Measurements from ENCODE around the gene MRC2.

Gene MRC2

GRCh38 chr17:62706598-62707424, 79.3 kb downstream of the MRC2 start:
- no peak for TF ChIP-seq CTCF (IDR thresholded peaks at IDR 0.05)

DNA sequence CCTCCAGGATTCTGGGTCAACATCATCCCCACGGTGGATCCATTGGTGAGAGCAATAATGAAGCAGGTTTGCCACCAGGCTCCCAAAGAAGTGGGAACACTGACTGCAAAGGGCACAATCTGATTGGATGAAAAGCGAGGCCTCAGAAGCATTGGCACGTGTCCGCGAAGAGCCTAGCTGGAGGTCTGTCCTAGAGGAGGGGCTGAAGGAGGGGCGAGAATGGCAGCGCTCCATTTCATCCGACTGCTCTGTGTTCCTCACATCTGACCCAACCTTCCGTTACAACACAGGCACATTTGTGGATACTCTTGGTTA, 79.9 kb downstream of the MRC2 start:
- TF ChIP-seq CTCF (IDR thresholded peaks at IDR 0.05), result no peak

- no peak for TF ChIP-seq CTCF (IDR thresholded peaks at IDR 0.05)
These were observed 81.1 kb downstream of the MRC2 start for GRCh38 chr17:62708587-62708986.

- no peak for TF ChIP-seq CTCF (IDR thresholded peaks at IDR 0.05)
These were observed 84.7 kb downstream of the MRC2 start for GRCh38 chr17:62712171-62712581.

DNA sequence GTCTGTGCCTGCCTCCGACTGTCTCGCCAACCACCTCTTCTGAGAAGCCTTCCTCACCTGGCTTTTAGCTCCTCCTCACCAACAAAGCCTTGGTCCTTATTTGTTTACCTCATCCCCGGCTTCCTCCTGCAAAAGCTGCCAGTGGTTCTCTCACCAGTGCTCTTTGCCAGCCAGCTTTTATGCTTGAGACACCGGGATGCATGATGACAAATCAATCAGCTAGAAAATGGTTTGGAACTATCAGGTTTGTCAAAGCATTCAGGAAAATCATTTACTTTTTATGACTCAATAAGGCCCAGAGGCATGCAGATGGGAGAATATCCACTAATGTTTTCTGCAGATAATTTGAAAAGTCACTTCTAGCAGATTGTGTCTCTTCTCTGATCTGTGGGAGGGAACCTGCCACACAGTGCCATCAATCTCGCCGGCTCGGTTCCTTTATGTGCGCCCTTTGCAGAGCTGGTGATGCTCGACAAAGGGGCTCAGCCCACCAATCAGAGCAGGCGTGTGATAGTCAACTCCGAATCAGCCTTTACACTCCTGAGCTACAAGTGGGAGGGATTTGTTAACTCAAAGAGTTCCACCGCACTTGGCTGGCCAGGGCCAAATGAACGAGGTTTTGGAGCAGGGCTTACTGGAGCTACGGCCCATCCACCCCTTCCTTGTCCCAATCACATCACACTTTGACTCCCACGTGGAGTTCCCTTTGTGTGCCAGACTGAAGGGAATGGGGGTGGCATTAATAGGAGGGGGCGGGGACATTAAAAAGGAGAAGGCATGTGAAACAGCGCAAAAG, 85.8 kb downstream of the MRC2 start:
- no peak for TF ChIP-seq CTCF (IDR thresholded peaks at IDR 0.05)

DNA sequence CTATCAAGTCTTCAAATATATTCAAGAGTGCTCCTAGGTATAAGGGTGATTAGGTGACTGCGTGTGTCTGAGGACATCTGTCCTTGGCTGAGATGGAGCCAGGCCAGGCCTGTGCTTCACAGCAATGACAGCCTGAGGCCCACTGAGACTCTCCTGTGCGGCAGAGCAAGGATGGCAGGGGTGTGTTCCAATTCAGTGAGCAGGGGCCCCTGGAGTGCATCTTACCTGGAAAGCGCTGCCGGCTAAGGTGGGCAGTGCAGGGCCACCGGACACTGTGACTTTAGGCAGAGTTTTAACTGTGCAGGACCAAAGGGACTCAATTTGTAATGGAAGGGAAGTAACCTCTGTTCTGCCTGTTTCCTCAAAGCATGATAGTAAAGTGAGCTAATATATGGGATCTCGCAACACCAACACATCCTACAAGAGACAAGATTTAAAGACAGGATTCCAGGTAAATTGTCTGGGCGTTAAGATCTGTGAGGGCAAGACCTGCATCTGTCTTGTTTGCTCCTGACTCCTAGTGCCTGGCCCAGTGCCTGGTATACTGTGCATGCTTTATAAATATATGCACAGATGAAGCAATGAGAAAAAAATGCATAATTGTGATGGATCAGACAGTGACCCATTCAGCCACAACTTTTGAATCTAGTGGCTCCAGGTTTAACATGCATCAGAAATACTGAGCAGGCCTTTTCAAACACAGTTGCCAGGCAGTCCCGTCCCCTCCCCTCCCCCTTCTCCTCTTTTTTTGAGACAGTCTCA, 86.7 kb downstream of the MRC2 start:
- no peak for TF ChIP-seq CTCF (IDR thresholded peaks at IDR 0.05)

DNA sequence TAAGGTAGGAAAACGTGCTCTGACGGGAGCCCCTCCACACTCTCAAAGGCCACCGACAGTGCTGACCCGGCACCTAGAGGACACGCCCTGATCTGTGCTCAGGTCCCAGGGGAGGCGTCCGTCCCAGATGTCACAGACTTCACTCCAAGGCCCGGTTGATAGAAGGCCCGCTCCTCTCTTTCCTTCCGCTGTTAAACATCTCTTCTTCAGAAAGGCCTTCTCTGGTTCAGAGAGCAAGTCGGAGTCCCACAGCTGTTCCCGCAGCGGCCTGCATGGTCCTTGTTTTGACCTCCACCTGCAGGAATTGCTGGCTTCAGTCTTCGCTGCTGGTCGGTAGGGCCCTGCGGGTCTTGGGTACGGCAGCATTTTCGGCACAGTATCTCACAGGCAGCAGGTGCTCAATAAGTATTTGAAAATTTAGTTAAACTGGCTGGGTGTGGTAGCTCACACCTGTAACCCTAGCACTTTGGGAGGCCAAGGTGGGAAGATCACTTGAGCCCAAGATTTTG, 88.5 kb downstream of the MRC2 start:
- TF ChIP-seq CTCF (IDR thresholded peaks at IDR 0.05), result no peak

Measured in LNCAP (cell line).